ENCODE data around the gene GTF2A1. TPM values are rescaled to one million over a fixed set of nuclear protein-coding genes. Genes with fewer than 3 reads are reported as not detected.

GTF2A1 gene
- total RNA-seq (10 to 100 TPM; 23.3 to 40.8 TPM), polyA plus RNA-seq (10 to 100 TPM in 1 of 2 donors, 1 to 10 TPM in 1; 4.5 to 10.1 TPM)
- long read RNA-seq, donor 1, full-length matches to known transcripts = 6 of 140 reads
- long read RNA-seq, donor 1, partial matches to known transcripts = 134 of 140 reads
- long read RNA-seq, donor 1, other reads (novel, unspliced or antisense) = 0 of 140 reads
- long read RNA-seq, donor 2, full-length matches to known transcripts = 1 of 41 reads
- long read RNA-seq, donor 2, partial matches to known transcripts = 40 of 41 reads
- long read RNA-seq, donor 2, other reads (novel, unspliced or antisense) = 0 of 41 reads
- long read RNA-seq, donor 3, full-length matches to known transcripts = 4 of 68 reads
- long read RNA-seq, donor 3, partial matches to known transcripts = 64 of 68 reads
- long read RNA-seq, donor 3, other reads (novel, unspliced or antisense) = 0 of 68 reads
- long read RNA-seq, donor 4, full-length matches to known transcripts = 1 of 83 reads
- long read RNA-seq, donor 4, partial matches to known transcripts = 82 of 83 reads
- long read RNA-seq, donor 4, other reads (novel, unspliced or antisense) = 0 of 83 reads
- long read RNA-seq, donor 5, full-length matches to known transcripts = 10 of 176 reads
- long read RNA-seq, donor 5, partial matches to known transcripts = 166 of 176 reads
- long read RNA-seq, donor 5, other reads (novel, unspliced or antisense) = 0 of 176 reads

DNA sequence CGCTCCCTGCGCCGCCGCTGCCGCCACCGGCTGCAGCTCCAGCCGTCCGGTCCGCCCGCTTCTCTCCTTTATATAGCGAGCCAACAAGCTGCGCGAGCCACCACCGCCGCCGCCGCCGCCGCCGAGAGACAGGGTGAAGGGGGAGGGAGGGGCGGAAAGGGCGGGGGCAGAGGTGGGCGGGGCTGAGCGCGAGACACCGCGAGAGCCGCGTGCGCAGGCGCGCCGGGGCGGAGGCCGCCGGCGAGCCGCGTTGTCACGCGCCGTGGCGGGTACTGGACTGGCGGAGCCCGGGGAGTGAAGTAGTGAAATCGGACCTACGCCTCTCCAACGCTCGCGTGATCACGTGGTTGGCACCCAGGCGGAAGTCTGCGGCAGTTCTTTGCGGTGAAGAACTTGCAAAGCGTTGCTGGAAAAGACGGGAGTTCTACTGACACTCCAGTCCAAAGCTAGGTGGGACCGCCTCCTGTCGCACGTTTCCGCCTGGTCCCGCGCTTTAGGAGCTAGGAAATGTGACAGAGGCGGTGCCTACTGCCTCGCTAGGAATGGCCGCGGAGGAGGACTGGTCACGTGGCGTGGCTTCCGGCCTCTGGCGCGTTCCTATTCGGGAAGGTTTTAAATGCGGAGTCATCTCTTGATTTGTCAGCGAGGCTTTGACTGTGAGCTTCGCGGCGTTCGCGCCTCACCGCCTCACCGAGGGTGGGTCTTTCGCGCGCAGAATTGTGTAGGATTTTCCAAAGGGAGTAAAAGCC is at the start of gene GTF2A1:
Gene GTF2A1 (minus strand): TSS at position 130 of the 749 bp plus-strand sequence. CDS start 441 bp downstream, outside the sequence.
- TF ChIP-seq, protein P1, sequence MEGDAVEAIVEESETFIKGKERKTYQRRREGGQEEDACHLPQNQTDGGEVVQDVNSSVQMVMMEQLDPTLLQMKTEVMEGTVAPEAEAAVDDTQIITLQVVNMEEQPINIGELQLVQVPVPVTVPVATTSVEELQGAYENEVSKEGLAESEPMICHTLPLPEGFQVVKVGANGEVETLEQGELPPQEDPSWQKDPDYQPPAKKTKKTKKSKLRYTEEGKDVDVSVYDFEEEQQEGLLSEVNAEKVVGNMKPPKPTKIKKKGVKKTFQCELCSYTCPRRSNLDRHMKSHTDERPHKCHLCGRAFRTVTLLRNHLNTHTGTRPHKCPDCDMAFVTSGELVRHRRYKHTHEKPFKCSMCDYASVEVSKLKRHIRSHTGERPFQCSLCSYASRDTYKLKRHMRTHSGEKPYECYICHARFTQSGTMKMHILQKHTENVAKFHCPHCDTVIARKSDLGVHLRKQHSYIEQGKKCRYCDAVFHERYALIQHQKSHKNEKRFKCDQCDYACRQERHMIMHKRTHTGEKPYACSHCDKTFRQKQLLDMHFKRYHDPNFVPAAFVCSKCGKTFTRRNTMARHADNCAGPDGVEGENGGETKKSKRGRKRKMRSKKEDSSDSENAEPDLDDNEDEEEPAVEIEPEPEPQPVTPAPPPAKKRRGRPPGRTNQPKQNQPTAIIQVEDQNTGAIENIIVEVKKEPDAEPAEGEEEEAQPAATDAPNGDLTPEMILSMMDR (IDR thresholded peaks at IDR 0.05; ENCODE audit: control extremely low read depth, extremely low read depth) = no peak
- H3K27ac ChIP-seq (ENCODE audit: low read depth in 1 of 2, low read length in 1 of 2) = peak within 1 kb of the TSS; percentile 99
- peaks cover 2 to 14% (median 7%) of the 10 kb centered on the region in 5 donors for H3K4me1 ChIP-seq (ENCODE audit: control insufficient read depth in 5 of 5, insufficient read depth in 5 of 5, low read length in 5 of 5)
- 0% methylated on average over 59 to 84 of the region's 84 CpGs for WGBS, 2 donors
- no peaks in the 10 kb centered on the region for H3K27me3 ChIP-seq (ENCODE audit: control insufficient read depth in 3 of 3, insufficient read depth in 3 of 3, low read length in 2 of 3)
- no peaks in the 10 kb centered on the region for H3K9me3 ChIP-seq (ENCODE audit: control insufficient read depth in 4 of 4, insufficient read depth in 3 of 4, low read length in 3 of 4)
- peak within 1 kb of the TSS; percentile 100 for H3K9ac ChIP-seq (ENCODE audit: insufficient read depth in 1 of 2, low read length in 2 of 2)
- DNase-seq = peak; percentile 98 to 99 (median 98)
- H3K4me3 ChIP-seq = peak within 1 kb of the TSS; percentile 72
- ATAC-seq (ENCODE audit: insufficient read depth, low FRiP score) = peak; percentile 88
- peaks cover 0 to 4% (median 0%) of the 10 kb centered on the region in 4 donors for H3K36me3 ChIP-seq (ENCODE audit: control insufficient read depth in 4 of 4, insufficient read depth in 4 of 4, low read length in 4 of 4)

DNA sequence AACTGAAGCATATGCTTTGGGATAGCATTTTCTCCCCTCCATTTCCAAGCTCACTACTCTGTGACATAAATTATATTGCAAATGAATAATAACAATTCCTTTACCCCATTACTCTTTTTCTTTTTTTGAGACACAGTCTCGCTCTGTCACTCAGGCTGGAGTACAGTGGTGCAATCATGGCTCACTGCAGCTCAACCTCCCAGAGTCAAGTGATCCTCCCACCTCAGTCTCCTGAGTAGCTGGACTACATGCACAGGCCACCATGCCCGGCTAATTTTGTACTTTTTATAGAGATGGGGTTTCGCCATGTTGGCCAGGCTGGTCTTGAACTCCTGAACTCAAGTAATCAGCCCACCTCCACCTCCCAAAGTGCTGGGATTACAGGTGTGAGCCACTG is 49.2 kb upstream of the GTF2A1 start:
- no peak for DNase-seq

DNA sequence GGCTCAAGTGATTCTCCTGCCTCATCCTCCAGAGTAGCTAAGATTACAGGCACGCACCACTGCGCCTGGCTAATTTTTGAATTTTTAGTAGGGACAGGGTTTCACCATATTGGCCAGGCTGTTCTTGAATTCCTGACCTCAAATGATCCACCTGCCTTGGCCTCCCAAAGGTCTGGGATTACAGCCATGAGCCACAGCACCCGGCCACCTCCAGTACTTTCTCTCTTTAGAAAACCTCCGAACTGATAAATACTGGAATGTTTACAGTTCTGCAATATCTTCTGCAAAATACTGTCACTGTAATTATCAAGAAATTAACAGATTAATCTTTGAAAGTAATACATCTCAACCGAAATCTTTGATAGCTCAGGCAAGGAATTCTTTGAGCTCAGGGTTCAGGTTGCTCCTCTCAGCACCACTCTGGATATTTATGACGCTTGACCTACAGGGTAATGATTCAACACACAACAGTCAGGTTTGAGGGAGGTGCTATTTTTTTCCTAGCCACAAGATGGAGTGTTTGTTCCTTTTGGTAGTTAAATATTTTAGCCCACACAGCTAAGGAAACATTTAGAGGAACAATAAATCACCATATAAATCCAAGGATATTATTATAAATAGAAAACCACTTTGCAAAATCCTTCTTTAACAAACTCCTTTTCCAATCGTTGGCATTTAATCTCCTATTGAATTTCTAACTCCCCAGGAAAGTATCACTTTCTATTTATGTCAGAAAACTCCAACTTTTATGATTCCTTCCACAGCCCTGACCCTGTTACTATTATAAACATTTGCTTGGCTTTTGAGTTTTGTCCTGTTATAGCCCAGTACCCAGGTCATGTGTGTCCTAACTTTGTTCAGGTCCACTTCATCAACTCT is 48.6 kb upstream of the GTF2A1 start:
- no peak overlapping the region for H3K4me3 ChIP-seq
- H3K27ac ChIP-seq (ENCODE audit: low read depth in 1 of 2, low read length in 1 of 2) = no peak overlapping the region
- ATAC-seq (ENCODE audit: insufficient read depth, low FRiP score) (peak; percentile 86), DNase-seq (peak in 2 of 3 donors; percentile 75 to 76)
- no peaks in the 10 kb centered on the region for H3K4me1 ChIP-seq (ENCODE audit: control insufficient read depth in 5 of 5, insufficient read depth in 5 of 5, low read length in 5 of 5)
- TF ChIP-seq, protein P1 (IDR thresholded peaks at IDR 0.05; ENCODE audit: control extremely low read depth, extremely low read depth) = peak; percentile 74
- no peaks in the 10 kb centered on the region for H3K27me3 ChIP-seq (ENCODE audit: control insufficient read depth in 3 of 3, insufficient read depth in 3 of 3, low read length in 2 of 3)
- 45 to 46% methylated on average over 7 of the region's 7 CpGs for WGBS, 2 donors
- no peaks in the 10 kb centered on the region for H3K9me3 ChIP-seq (ENCODE audit: control insufficient read depth in 4 of 4, insufficient read depth in 3 of 4, low read length in 3 of 4)
- no peak overlapping the region for H3K9ac ChIP-seq (ENCODE audit: insufficient read depth in 1 of 2, low read length in 2 of 2)
- H3K36me3 ChIP-seq (ENCODE audit: control insufficient read depth in 4 of 4, insufficient read depth in 4 of 4, low read length in 4 of 4) = peaks cover 0 to 1% (median 0%) of the 10 kb centered on the region in 4 donors

More for the DNA sequence above, 49.2 kb upstream of the GTF2A1 start:
- Histone ChIP-seq H3K27me3 (ENCODE audit: control insufficient read depth in 3 of 3, insufficient read depth in 3 of 3, low read length in 2 of 3) (no peaks in the 10 kb centered on the region), H3K4me3 (no peak overlapping the region), H3K9me3 (ENCODE audit: control insufficient read depth in 4 of 4, insufficient read depth in 3 of 4, low read length in 3 of 4) (no peaks in the 10 kb centered on the region), H3K27ac (ENCODE audit: low read depth in 1 of 2, low read length in 1 of 2) (no peak overlapping the region), H3K9ac (ENCODE audit: insufficient read depth in 1 of 2, low read length in 2 of 2) (no peak overlapping the region), H3K4me1 (ENCODE audit: control insufficient read depth in 5 of 5, insufficient read depth in 5 of 5, low read length in 5 of 5) (no peaks in the 10 kb centered on the region), H3K36me3 (ENCODE audit: control insufficient read depth in 4 of 4, insufficient read depth in 4 of 4, low read length in 4 of 4) (peaks cover 0 to 1% (median 0%) of the 10 kb centered on the region in 4 donors)
- ATAC-seq (ENCODE audit: insufficient read depth, low FRiP score) = no peak
- 75 to 91% methylated on average over 3 of the region's 3 CpGs for WGBS, 2 donors
- TF ChIP-seq, protein P1 (IDR thresholded peaks at IDR 0.05; ENCODE audit: control extremely low read depth, extremely low read depth) = no peak

All from lung (tissue), 16 donors.